ENCODE measurements around the gene SBDS. TPM values are rescaled to one million over a fixed set of nuclear protein-coding genes. Genes with fewer than 3 reads are reported as not detected.
A peak's percentile ranks its signal among the peaks of the same experiment; 100 is the strongest.
"Not testable (repeated sequence)": the region's sequence is repeated elsewhere in the genome, so short reads cannot be mapped to it uniquely, and the experiment has no call there.

SBDS gene
- total RNA-seq (10 to 100 TPM; 67.5 to 91.9 TPM), polyA plus RNA-seq (100 to 1,000 TPM; 100 to 108 TPM)
- long read RNA-seq, donor 1, transcript SBDS-201 (5 exons, 1,631 nt), result major isoform, 26 of 26 reads
- long read RNA-seq, donor 1, partial matches to known transcripts, result 0 of 26 reads
- long read RNA-seq, donor 1, other reads (novel, unspliced or antisense), result 0 of 26 reads
- long read RNA-seq, donor 2, transcript SBDS-201 (5 exons, 1,631 nt), result major isoform, 9 of 16 reads
- long read RNA-seq, donor 2, partial matches to known transcripts, result 6 of 16 reads
- long read RNA-seq, donor 2, other reads (novel, unspliced or antisense), result 0 of 16 reads
- long read RNA-seq, donor 3, transcript SBDS-201 (5 exons, 1,631 nt), result major isoform, 15 of 15 reads
- long read RNA-seq, donor 3, partial matches to known transcripts, result 0 of 15 reads
- long read RNA-seq, donor 3, other reads (novel, unspliced or antisense), result 0 of 15 reads
- long read RNA-seq, donor 4, transcript SBDS-201 (5 exons, 1,631 nt), result major isoform, 7 of 22 reads
- long read RNA-seq, donor 4, partial matches to known transcripts, result 15 of 22 reads
- long read RNA-seq, donor 4, other reads (novel, unspliced or antisense), result 0 of 22 reads
- long read RNA-seq, donor 5, transcript SBDS-201 (5 exons, 1,631 nt), result major isoform, 32 of 46 reads
- long read RNA-seq, donor 5, partial matches to known transcripts, result 14 of 46 reads
- long read RNA-seq, donor 5, other reads (novel, unspliced or antisense), result 0 of 46 reads

DNA sequence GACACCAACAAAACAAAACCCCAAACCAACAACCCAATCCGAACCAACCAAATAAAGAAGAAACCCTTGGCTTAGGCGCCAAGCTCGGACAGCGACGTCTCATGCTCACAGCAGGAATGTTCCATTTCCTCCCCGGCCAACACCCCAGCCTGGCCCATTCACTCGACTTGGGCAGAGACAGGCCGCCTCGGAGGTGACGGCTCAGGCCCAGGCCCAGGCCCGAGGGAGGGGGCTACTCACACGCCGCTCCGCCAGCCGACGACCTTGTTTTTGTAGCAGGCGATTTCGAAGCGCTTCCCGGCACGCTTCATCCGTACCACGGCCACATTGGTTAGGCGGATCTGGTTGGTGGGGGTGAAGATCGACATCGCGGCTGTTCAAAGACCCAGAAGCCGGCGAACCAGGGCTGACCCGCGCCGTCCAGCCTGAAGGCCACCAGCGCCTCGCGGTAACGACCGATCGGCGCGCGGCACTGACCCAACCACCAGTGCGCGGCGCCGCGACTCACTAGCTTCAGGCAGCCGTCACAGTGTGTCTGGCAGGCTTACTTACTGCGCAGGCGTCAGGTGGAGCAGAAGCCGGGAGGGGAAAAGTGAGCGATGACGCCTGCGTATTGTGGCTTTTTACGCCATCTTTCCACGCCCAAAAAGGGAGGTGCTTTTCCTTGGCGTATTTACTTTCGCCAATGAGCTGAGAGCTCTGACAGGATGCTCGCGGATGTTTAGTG, at the start of gene SBDS:
Gene SBDS (minus strand): TSS at position 537 of the 727 bp plus-strand sequence. CDS start 169 bp downstream, at position 368.
- WGBS, 2 donors, result 0 to 1% methylated on average over 58 to 59 of the region's 59 CpGs
- H3K36me3 ChIP-seq (ENCODE audit: control insufficient read depth in 4 of 4, insufficient read depth in 4 of 4, low read length in 4 of 4), result peaks cover 6 to 16% (median 10%) of the 10 kb centered on the region in 4 donors
- ATAC-seq (ENCODE audit: insufficient read depth, low FRiP score), result peak; percentile 71

DNA sequence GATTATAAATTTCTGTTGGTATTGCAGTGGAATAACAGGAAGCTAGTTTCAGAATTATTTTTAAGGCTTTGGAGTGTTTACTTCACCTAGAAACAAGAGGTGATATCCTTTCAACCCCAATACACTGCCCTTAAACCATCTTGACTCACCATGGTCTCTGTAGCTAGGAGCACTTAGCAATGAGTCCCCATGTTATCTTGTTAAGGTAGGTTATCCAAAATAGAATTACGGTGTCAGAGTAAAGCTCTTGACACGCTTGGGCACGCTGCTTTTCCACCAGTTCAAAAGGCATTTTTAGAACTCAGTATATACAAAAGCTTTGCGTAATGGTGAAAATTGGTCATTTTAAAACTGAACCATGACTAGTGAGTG, 48.2 kb upstream of the SBDS start:
- WGBS, 2 donors, result 68 to 88% methylated on average over 4 of the region's 4 CpGs
- peak overlapping the region in 1 of 2 donors; percentile 75 for H3K27ac ChIP-seq (ENCODE audit: low read depth in 1 of 2, low read length in 1 of 2)
- not testable (repeated sequence) for ATAC-seq (ENCODE audit: insufficient read depth, low FRiP score); H3K4me1 ChIP-seq (ENCODE audit: control insufficient read depth in 5 of 5, insufficient read depth in 5 of 5, low read length in 5 of 5); H3K9ac ChIP-seq (ENCODE audit: insufficient read depth in 1 of 2, low read length in 2 of 2); H3K9me3 ChIP-seq (ENCODE audit: control insufficient read depth in 4 of 4, insufficient read depth in 3 of 4, low read length in 3 of 4); H3K27me3 ChIP-seq (ENCODE audit: control insufficient read depth in 3 of 3, insufficient read depth in 3 of 3, low read length in 2 of 3); H3K36me3 ChIP-seq (ENCODE audit: control insufficient read depth in 4 of 4, insufficient read depth in 4 of 4, low read length in 4 of 4); H3K4me3 ChIP-seq
- DNase-seq, result peak in 1 of 3 donors; percentile 2

More for the DNA sequence above, at the start of gene SBDS:
- peak; percentile 97 to 99 (median 99) for DNase-seq
- not testable (repeated sequence) for H3K27me3 ChIP-seq (ENCODE audit: control insufficient read depth in 3 of 3, insufficient read depth in 3 of 3, low read length in 2 of 3); H3K9me3 ChIP-seq (ENCODE audit: control insufficient read depth in 4 of 4, insufficient read depth in 3 of 4, low read length in 3 of 4); H3K4me1 ChIP-seq (ENCODE audit: control insufficient read depth in 5 of 5, insufficient read depth in 5 of 5, low read length in 5 of 5)
- H3K9ac ChIP-seq (ENCODE audit: insufficient read depth in 1 of 2, low read length in 2 of 2), result peak within 1 kb of the TSS; percentile 71 to 98
- H3K4me3 ChIP-seq, result peak within 1 kb of the TSS; percentile 83
- H3K27ac ChIP-seq (ENCODE audit: low read depth in 1 of 2, low read length in 1 of 2), result peak within 1 kb of the TSS; percentile 98

DNA sequence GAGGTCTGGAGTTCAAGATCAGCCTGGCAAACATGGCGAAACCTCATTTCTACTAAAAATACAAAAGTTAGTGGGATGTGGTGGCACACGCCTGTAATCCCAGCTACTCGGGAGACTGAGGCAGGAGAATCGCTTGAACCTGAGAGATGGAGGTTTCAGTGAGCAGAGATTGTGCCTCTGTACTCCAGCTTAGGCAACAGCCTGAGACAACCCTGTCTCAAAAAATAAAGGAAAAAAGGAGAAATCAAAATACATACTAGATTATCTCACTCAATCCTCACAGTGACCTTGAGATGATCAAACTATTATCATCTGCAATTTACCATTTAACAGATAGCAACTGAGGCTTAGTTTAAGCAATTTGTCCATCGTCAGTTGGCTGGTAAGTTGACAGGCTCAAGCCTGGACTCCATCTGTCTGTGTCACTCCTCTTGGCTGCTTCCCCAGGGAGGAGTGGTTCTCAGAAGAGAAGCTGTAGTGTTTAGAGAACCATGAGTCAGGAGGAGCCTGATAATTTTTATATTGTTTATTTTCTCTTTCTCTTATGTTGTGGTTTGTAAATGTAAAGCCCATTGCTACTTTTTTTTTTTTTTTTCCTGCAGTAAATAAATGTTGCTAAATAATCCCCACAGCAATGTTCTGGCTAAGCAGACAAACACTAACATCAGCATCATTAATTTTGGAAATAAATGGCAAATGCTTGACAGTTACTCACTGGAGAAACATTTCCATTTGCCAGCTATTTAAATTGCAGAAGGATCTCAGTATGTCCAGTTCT, 47.6 kb upstream of the SBDS start:
- peak; percentile 88 for ATAC-seq (ENCODE audit: insufficient read depth, low FRiP score)
- WGBS, 2 donors, result 73 to 77% methylated on average over 5 of the region's 5 CpGs
- not testable (repeated sequence) for H3K4me1 ChIP-seq (ENCODE audit: control insufficient read depth in 5 of 5, insufficient read depth in 5 of 5, low read length in 5 of 5); H3K4me3 ChIP-seq; H3K9me3 ChIP-seq (ENCODE audit: control insufficient read depth in 4 of 4, insufficient read depth in 3 of 4, low read length in 3 of 4); H3K36me3 ChIP-seq (ENCODE audit: control insufficient read depth in 4 of 4, insufficient read depth in 4 of 4, low read length in 4 of 4); H3K27me3 ChIP-seq (ENCODE audit: control insufficient read depth in 3 of 3, insufficient read depth in 3 of 3, low read length in 2 of 3); H3K9ac ChIP-seq (ENCODE audit: insufficient read depth in 1 of 2, low read length in 2 of 2)
- DNase-seq, result peak; percentile 48 to 56 (median 53)
- H3K27ac ChIP-seq (ENCODE audit: low read depth in 1 of 2, low read length in 1 of 2), result peak overlapping the region in 1 of 2 donors; percentile 75

DNA sequence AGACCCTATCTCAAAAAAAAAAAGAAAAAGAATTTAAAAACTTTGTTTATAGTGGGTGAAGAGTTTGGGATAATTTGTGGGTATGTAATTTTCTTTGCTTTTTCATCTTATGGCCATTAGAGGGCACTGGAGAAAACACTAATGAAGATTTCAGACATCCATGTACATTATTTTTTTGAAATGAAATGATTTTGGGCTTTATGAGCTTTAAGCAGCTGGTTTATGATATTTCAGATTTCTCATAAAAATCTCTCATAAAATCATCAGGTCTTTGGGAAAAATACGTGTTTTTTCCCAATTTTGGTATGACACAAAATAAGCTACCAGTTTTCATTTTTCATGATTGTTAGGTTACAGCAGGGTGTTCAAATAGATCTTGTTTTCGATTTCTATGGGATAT, 45.4 kb upstream of the SBDS start:
- H3K9ac ChIP-seq (ENCODE audit: insufficient read depth in 1 of 2, low read length in 2 of 2); H3K4me1 ChIP-seq (ENCODE audit: control insufficient read depth in 5 of 5, insufficient read depth in 5 of 5, low read length in 5 of 5); H3K36me3 ChIP-seq (ENCODE audit: control insufficient read depth in 4 of 4, insufficient read depth in 4 of 4, low read length in 4 of 4); ATAC-seq (ENCODE audit: insufficient read depth, low FRiP score); H3K27ac ChIP-seq (ENCODE audit: low read depth in 1 of 2, low read length in 1 of 2); H3K27me3 ChIP-seq (ENCODE audit: control insufficient read depth in 3 of 3, insufficient read depth in 3 of 3, low read length in 2 of 3); H3K4me3 ChIP-seq; H3K9me3 ChIP-seq (ENCODE audit: control insufficient read depth in 4 of 4, insufficient read depth in 3 of 4, low read length in 3 of 4): not testable (repeated sequence)
- peak in 1 of 3 donors; percentile 13 for DNase-seq
- 61 to 70% methylated on average over 2 of the region's 2 CpGs for WGBS, 2 donors

DNA sequence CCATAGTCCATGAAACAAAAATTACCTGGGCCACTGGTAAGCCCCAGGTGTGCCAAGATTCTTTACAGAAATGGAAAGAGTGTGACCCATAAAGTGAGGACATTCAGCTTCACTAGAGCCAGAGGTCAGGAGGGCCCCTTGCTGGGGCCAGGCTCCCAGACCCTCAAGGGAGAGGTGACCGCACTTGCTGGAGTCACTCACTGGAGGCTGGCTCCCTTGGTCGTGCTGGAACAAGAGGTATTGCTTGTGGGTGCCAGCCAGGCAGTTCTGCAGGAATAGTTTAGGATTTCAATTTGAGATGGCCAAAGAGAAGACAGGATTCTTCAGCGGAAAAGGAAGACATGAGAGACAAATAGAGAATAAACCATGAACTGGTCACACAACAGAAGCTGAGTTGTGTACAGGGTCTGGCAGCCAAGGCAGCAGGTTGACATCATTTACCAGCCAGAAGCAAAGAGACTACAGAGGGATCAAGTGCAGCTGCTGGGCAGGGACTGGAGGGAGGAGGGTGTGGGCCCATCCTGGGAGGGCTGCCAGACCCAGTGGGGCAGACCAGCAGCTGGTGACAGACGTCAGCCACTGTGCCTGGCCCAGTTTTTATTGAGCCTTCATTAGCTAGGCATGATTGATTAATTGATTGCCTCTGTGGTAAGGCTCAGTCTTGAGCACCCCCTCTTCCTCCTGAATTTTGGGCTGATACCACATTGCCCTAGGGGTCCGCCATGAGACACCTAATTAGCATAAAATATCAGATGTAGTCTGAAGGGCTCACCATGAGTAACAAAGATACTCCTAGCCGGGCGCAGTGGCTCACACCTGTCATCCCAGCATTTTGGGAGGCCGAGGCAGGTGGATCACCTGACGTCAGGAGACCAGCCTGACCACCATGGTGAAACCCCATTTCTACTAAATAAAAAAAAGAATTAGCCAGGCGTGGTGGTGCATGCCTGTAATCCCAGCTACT, 41.3 kb upstream of the SBDS start:
- not testable (repeated sequence) for H3K9me3 ChIP-seq (ENCODE audit: control insufficient read depth in 4 of 4, insufficient read depth in 3 of 4, low read length in 3 of 4); ATAC-seq (ENCODE audit: insufficient read depth, low FRiP score); H3K9ac ChIP-seq (ENCODE audit: insufficient read depth in 1 of 2, low read length in 2 of 2); H3K4me1 ChIP-seq (ENCODE audit: control insufficient read depth in 5 of 5, insufficient read depth in 5 of 5, low read length in 5 of 5); H3K4me3 ChIP-seq; H3K27me3 ChIP-seq (ENCODE audit: control insufficient read depth in 3 of 3, insufficient read depth in 3 of 3, low read length in 2 of 3); H3K36me3 ChIP-seq (ENCODE audit: control insufficient read depth in 4 of 4, insufficient read depth in 4 of 4, low read length in 4 of 4); DNase-seq; H3K27ac ChIP-seq (ENCODE audit: low read depth in 1 of 2, low read length in 1 of 2)
- 90 to 95% methylated on average over 8 to 10 of the region's 10 CpGs for WGBS, 2 donors

Measured in lung (tissue), 14 donors.